Omental fat pad (tissue), 4 donors: ENCODE measurements around the gene KLHDC8B. TPM values are rescaled to one million over a fixed set of nuclear protein-coding genes. Genes with fewer than 3 reads are reported as not detected.

ENCODE experiments used
- ATAC-seq: fragments of 150-250 bp; one replicate; pipeline ENCODE4 v1.9.1; 2016; ENCODE audit warnings: mild to moderate bottlenecking, moderate library complexity; ENCODE audit not compliant: low FRiP score
- DNase-seq: peaks from one replicate; pipeline ENCODE4 v3.0.0-alpha.2; 2019; ENCODE audit warnings: low spot score
- CTCF ChIP-seq, 3 donors: fragments of 450-650 bp; IDR thresholded peaks; one replicate each; pipeline ENCODE4 v1.5.1; 2016 to 2017; ENCODE audit warnings: antibody characterized with exemption in 3 of 3, mild to moderate bottlenecking in 3 of 3, moderate library complexity in 2 of 3
- total RNA-seq, 4 donors: library from RNA; depleted of rRNA; stranded (reverse); fragments of >200 nt; gene quantifications; one replicate each; pipeline ENCODE4 v1.1.0, GENCODE V29; 2016

The KLHDC8B gene
- total RNA-seq, 4 donors from 2014 or later: 55.0 to 123 (median 65.5) TPM

- no peak for ATAC-seq
- TF ChIP-seq CTCF (IDR thresholded peaks at IDR 0.05): no peak
- no peak for DNase-seq
Measured at GRCh38 chr3:49158103-49158709, 13.2 kb upstream of the KLHDC8B start.

DNA sequence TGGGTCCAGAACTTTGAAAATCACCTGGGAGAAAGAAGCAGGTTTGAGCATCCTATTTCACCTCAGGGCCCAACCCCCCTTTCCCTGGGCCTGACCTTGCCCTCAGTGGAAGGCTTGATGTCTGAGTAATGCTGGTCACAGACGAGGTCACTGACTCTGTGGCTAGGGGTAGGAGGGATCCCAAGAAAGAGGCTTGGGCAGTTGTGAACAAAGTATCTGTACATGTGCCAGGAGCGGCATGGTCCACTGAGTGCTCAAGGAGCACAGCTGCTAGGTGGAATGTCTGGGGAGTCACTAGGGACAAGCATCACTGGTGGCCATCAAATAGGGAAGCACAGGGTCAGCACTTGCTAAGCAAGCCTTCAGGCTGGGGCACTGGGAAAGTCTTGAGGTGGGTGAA is 12.6 kb upstream of the KLHDC8B start:
- no peak for TF ChIP-seq CTCF (IDR thresholded peaks at IDR 0.05)
- DNase-seq (no peak), ATAC-seq (no peak)

GRCh38 chr3:49161197-49161596 is 10.2 kb upstream of the KLHDC8B start:
- no peak for ATAC-seq

GRCh38 chr3:49161808-49162530 is 9.4 kb upstream of the KLHDC8B start:
- TF ChIP-seq CTCF (IDR thresholded peaks at IDR 0.05): no peak
- DNase-seq (no peak), ATAC-seq (no peak)

More at GRCh38 chr3:49161197-49161596, 10.2 kb upstream of the KLHDC8B start:
- no peak for TF ChIP-seq CTCF (IDR thresholded peaks at IDR 0.05)
- DNase-seq: no peak

DNA sequence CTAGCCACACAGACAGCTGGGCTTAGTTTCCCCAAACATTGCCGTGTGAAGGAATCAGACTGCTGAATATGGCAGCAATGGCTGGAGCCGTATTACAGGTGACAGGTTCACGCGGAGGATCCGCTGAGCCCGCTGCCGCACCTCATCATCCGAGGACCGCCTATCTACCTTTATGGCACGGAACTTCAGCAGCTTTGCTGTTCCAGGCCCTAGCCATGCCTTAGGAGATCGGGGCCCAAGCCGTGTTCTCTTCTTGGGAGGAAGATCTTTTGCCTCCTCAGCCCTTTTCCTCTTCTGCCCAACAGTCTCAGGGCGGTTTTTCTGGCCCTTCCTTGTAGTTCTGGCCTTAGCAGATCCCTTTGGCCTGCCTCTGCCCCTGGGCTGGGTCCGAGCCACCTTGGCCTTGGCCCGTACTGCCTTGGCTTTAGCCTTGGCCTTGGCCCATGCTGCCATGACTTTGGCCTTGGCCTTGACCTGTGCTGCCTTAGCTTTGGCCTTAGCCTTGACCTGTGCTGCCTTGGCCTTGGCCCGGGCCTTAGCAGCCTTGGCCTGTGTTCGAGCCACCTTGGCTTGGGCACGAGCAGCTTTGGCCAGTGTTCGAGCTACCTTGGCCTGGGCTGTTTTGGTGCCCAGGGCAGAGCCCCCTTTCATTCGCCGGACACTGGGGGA is 8.5 kb upstream of the KLHDC8B start:
- no peak for TF ChIP-seq CTCF (IDR thresholded peaks at IDR 0.05)
- no peak for ATAC-seq
- no peak for DNase-seq

DNA sequence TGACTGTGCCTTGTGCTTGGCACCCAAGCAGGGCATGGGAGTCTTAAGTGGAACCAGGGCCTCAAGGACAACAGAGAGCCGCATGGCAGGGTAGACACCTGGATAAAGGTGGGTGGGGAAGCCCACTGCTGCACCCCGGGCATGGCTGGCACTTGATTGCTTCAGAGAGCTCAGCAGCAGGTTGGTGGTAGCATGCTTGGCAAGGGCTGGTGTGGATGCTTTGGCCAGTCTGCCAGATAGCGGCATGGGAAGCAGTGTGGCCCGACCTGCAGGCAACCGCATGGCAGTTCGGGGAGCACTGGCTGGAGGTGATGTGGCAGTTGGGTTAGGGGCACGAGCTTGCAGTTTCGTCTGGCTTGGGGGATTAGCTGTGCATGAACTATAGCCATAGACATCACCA is 7.8 kb upstream of the KLHDC8B start:
- ATAC-seq (no peak), DNase-seq (no peak)
- TF ChIP-seq CTCF (IDR thresholded peaks at IDR 0.05): no peak
